Stimulated activated CD8-positive, alpha-beta memory T cell treated with anti-CD3 and anti-CD28 coated beads, Interleukin-4, amount 100 ng/mL, for 48 hours (primary cell): ENCODE measurements around the gene ATP9A.
A peak's percentile ranks its signal among the peaks of the same experiment; 100 is the strongest.
"Not testable (repeated sequence)": the region's sequence is repeated elsewhere in the genome, so short reads cannot be mapped to it uniquely, and the experiment has no call there.

Experiments used
- DNase-seq: peaks from one replicate; pipeline ENCODE4 v3.0.0-alpha.2; 2020

ATP9A gene

DNA sequence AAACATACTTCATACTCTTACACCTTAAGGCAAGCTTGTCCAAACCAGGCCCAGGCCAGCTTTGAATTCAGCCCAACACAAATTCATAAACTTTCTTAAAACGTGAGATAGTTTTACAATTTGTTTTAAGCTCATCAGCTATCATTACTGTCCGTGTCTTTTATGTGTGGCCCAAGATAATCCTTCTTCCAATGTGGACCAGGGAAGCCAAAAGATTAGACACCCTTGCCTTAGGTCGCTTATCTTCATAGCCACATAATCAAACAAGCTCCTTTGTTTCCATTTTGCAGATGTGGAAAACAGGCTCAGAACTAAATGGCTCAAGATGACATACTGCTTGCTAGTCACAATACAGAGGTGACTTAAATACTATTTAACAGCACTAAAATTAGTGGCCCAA lies 28.1 kb upstream of the ATP9A start:
- DNase-seq: no peak

DNA sequence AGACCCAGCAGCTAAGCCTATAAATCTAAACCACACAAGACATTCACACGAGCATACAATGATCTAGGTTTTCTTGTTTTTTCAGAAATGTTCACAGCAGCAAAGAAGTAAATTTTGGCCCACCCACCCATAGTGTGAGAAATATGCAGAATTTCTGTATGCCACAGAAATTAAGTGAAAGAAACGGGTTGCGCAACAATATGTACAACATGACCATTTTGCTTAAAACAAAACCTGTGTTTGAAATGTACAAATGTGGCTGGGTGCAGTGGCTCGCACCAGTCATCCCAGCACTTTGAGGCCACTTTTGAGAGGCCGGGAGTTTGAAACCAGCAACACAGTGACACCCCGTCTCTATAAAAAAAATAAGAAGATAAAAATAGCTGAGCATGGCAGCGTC lies 24.8 kb upstream of the ATP9A start:
- DNase-seq: no peak

DNA sequence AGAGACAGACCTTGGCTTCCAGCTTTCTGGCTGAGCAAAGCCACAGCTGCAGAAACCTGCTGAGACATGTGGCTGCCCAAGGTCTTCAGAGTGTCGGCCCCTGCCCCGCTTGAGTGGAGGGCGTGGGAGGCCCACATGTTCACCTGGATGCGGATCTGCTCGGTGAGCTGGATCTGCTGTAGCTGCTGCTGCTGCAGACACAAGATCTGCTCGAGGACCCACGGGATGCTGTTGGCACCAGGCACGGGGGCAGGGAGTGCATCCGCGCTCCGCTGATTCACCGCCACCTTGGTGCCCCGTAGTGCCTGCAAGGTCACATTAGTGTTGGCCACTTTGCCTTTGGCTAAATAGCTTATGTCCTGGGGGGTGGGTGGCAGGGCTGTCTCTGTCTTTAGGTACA lies 23.4 kb upstream of the ATP9A start:
- no peak for DNase-seq

DNA sequence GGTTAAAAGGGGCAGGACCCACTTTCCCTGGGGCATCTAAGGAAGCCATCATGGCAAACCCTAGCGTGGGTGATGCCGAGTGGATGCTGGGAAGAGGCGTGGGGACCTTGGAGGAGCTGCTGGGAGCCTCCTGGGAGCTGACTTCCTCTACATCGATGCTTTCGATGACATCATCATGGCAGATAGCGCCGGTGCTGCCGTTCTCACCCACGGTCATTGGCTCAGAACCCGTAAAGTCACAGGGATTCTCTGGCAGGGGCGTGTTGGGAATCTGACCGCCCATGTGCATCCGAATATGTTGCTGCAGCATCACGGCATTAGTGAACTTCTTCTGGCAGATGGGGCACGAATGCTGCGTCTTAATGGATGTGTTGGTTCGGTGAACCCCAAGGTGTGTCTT lies 22.1 kb upstream of the ATP9A start:
- no peak for DNase-seq

DNA sequence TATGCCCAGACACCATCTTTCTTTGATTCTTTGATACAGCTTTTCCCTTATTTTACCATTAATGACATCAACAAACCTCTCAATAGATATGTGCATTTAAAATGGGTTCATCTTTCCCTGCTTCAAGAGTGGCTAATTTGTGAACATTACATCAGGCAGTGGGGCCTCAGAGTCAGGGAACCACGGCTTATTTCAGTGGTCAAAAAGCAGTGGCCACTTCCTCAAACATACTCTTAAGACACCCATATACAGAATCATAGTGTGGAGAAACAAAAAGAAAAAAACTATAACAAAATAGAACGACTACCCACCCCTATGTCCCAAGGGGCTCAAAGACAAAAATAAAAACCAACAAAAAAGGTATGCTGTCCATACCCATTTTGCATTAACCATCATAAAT lies 21.2 kb upstream of the ATP9A start:
- DNase-seq: no peak

DNA sequence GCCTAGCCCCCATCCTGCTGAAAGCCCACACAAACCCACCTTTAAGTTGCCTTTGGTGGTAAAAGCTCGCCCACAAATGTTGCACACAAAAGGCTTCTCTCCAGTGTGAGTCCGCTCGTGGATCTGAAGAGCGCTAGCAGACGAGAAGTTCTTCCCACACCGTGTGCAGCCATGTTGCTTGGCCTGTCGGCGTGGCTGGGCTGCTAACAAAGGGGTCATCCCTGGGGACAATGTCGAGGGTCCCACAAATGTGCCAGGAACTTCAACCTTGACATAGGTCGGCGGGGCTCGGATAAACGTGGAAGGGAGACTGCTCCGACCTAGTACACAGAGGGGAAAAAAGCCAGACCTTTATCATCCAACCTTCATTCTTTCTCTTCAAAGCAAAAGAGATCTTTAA lies 20.6 kb upstream of the ATP9A start:
- DNase-seq: no peak

DNA sequence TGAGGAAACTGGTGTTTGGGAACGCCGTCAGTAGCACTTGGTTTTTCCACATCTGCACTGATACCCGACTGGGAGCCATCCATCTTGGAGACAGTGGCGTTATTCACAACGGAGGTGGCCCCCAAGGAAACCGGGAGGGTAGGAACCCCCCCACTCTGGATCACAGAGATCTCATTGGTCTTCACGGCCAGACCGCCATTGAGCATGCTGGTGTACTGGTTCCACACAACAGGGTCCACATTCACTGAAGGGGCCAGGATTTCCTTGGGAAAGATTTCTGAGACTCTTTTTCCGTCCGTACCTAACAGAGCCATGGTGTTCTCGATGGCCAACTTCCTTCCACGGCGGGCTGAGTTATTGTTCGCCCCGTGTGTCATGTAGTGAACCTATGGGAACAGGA lies 16.1 kb upstream of the ATP9A start:
- DNase-seq: no peak

DNA sequence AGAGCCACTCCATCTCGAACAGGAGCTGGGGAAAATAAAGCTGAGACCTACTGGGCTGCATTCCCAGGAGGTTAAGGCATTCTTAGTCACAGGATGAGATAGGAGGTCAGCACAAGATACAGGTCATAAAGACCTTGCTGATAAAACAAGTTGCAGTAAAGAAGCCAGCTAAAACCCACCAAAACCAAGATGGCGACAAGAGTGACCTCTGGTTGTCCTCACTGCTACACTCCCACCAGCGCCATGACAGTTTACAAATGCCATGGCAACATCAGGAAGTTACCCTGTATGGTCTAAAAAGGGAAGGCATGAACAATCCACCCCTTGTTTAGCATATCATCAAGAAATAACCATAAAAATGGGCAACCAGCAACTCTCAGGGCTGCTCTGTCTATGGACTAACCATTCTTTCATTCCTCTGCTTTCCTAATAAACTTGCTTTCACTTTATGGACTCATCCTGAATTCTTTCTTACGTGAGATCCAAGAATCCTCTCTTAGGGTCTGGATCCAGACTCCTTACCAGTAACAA lies 10.1 kb upstream of the ATP9A start:
- DNase-seq: not testable (repeated sequence)

DNA sequence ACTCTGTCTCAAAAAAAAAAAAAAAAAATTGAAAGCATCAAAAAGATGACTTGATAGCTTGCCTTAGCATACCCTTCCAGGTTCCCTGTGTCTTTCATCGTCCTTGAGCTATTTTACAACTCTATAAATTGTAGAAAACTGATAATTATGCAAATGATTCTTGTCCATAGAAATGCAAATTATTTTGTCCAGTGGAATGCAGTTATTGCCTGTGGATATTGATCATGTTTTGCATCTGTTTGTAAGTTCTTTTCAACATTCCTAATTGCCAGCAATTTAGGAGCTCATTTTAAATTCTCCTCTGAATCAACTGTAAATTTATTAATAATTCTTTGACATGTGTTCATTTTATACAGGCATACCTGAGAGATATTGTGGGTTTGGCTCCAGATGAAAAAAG lies 7.1 kb upstream of the ATP9A start:
- no peak for DNase-seq

DNA sequence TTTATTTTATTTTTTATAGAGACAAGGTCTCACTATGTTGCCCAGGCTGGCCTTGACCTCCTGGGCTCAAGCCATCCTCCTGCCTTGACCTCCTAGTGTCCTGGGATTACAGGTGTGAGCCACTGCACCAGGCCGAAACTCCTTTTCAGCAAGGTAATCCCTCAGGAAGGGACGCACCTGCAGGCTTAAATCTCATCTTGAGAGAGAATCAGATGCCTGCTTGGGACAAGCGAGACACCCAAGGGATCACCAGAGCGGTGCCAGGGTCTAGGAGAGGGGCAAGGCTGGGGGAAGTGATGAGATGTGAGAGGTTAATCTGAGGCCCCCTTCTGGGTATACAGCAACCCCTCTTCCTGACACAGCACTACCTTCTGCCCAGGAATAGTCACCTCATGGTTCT lies 4.0 kb upstream of the ATP9A start:
- DNase-seq: no peak

DNA sequence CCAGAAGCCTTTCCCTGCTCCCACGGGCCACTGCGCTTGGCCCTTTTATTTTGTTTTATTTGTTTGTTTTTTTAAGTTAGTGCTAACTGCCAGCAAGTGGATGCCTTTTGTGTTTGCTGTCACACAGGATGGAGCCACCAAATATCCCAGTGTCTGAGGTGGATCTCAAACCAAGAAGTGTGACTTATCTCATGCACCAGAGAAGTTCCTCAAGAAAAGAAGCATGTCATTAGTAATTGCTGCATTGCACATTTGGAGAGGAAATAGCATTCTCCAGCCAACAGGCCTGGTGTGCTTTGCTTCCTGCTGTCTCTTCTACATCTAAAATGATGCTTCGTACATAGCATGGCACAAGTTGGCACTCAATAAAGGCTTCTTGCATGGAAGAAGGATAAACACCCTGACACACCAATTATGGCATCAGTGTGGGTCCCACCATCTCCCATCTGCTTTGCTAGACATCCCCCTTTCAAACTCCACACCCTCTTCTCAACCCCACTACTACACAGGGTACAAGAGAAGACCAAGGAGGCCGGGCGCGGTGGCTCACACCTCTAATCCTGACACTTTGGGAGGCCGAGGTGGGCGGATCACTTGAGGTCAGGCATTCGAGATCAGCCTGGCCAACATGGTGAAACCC lies 1.9 kb upstream of the ATP9A start:
- DNase-seq: no peak

DNA sequence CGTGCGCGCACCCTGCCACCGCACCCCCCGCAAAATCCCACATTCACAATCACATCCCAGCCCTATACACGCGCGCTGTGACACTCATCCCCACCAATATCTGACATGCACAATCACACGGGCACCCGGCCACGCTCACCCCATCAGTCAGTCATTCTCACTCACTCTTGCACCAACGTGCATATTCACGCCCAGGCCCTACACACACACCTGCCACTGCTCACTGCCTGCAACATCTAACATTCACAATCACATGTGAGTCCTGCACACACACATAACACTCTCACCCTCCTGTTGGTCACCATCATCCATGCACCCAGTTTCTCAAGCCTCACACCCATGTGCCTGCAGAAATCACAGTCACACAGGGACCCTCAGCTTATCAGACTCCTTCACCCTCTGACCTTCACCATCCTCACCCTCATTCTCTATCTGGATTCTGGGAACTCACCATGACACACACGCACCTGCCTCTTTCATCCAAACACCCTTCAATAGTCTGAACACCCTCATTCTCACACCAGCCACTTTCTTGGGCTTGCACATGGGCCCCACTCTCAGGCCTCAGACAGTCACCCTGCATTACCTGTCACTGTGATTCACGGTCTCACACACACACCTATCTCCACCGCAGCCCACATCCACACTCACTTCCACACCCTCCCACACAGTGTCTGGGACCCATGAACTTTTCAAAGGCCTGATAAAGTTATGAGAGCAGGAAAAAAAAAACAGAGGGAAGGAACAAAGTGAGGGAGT lies 748 bp upstream of the ATP9A start:
- DNase-seq: peak; percentile 25

DNA sequence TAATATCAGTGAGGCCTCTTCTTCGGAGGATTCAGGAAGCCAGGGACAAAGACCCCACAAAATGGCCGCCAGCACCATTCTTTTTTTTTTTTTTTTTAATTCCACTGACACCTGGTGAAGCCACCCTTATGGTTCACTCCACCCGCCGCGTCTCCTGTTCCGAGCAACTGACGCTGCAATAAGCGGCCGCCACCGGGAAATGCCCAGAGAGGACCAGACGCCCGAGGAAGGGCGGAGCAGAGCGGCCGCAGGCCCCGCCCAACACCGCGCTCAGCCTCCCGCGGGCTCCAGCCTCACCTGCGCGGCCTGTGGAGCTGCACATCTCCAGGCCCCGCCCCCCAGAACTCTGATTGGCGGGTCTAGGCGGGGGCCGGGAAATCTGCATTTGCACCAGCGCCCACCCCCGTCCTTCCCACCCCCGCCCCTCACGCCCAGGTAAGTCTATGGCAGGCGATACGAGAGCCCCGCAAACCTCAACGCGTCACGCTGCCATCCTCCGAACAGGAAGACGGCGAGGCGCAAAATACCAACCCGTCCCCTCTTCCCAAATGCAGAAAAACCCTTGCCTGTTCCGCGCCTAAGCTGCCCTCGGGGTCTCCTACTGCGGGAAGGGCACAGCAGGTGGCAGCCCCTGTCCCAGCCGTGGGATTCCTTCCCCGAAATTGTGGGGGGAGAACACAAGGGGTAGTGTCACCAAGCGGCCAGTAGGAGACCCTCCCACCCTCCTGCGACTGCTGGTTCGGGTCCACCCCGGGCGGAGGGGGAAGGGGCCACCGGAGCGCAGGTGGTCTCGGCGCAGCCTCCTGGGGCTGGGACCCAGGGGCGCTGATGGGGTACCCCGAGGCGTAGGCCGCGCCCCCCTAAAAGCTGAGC lies 960 bp downstream of the ATP9A start:
- DNase-seq: peak; percentile 72

DNA sequence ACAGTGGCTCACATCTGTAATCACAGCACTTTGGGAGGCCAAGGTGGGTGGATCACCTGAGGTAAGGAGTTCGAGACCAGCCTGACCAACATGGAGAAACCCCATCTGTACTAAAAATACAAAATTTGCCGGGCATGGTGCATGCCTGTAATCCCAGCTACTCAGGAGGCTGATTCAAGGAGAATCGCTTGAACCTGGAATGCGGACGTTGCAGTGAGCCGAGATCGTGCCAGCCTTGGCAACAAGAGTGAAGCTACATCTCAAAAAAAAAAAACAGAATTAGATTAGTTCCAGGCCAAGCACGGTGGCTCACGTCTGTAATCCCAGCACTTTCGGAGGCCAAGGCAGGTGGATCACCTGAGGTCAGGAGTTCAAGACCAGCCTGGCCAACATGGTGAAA lies 2.8 kb downstream of the ATP9A start:
- DNase-seq: not testable (repeated sequence)

DNA sequence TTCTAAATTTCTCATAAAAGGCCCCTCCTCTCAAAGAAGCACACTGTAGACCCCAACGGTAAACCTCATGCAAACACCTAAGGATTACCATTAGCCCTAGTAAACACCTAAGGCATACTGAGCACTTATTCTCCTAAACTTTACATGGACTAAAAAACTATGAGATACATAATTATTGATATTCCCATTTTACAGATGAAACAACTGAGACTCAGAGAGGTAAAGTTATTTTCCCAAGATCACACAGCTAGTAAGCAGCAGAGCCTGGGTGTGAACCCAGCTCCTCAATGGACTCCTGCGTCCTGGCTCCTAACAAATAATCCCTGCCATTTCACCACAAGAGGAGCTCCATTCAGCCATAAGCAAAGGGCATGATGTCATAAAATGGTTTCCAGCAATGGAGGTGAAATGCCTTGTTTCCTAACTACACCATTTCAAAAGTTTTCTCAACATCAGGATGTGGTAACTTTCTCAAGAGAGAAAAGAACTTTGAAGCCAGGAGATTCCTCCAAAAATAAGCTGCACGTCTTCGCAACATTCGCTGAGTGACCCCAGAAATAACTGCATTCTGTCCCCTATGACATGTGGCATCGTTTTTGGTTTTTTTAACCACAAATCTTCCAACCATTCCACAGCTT lies 4.1 kb downstream of the ATP9A start:
- DNase-seq: no peak

DNA sequence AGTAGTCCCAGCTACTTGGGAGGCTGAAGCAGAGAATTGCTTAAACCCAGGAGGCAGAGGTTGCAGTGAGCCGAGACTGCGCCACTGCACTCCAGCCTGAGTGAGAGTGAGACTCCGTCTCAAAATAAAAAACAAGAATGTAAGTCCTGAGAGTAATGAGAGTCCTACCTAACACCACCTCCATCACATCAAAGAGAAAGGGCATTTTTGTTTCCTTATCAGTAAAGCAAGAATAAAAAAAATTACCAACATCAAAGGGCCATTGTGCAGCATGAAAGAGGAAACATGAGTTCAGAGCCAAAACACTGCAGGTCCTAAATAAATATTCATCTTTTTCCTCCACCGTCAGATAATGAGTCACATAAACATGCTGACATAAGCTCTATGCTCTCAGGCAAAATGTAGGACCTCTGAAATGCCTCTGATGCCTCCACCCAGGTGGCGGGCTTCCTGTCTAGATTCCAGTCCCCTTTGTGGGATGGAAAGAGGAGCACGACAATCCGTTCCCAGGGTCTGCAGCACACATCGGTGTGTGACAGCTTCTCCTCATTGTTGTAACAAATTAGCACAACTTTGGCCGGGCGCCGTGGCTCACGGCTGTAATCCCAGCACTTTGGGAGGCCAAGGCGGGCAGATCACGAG lies 7.2 kb downstream of the ATP9A start:
- DNase-seq: no peak

DNA sequence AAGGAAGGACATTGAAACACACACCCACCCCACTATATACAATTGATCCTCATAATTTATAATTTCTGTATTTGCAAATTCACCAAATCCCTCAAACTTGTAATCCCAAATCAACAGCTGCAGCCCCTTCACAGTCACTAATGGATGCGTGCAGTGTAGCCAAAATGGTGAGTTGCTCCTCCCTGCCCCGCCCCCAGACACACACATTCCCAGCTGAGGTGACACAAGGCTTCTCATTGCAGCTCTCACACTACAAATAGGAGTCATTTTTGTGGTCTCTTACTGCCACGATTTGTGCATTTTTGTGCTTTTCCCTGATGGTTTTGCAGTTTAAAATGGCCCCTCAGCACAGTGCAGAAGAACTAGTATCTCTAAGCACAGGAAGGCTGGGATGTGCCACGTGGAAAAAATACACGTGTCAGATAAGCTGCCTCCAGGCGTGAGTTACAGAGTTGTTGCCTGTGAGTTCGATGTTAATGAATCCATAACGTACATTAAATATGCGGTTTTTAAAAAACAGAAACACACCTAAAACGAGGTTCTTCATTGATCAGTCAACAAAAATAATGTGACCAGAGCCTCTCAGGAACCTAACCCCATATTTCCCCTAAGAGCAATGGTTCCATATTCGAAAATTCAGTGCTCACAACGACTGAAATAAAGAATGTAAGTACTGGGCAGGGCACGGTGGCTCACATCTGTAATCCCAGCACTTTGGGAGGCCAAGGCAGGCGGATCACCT lies 8.2 kb downstream of the ATP9A start:
- no peak for DNase-seq

DNA sequence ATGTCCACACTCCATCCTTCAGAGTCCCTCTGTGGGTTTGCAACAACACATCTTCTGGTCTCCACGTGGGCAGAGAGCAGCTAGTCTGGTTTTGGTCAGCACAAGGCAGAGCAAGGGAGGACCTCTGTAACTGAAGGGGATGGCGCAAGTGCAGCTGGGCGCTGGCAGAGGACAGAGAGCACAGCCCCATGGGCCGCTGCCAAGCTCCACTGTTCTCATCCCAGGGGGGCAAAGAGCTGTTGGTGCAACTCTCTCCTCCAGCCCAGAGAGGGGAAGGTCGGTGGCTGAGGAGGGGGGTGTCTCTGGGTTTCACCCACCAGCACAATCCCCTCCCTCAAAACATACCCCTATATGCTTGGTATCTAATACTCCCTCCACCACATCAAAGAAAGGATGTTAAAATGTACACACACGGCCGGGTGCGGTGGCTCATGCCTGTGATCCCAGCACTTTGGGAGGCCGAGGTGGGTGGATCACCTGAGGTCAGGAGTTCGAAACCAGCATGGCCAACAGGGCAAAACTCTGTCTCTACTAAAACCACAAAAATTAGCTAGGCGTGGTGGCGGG lies 9.1 kb downstream of the ATP9A start:
- DNase-seq: no peak

DNA sequence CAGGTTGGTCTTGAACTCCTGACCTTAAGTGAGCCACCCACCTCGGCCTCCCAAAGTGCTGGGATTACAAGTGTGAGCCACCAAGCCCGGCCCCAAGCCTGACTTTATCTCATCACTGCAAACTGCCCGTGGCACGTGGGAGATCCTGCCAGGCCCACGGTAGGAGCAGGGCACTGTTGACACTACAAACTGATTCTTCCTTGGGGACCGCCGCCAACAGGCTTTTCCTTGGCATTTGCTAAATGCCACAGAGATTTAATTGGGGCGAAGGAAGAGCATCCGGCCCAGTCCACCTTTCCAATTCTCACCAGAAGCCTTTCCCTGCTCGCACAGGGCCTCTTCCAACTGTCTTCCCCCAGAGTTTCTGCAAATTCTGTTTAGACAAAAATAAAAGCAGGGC lies 11.0 kb downstream of the ATP9A start:
- no peak for DNase-seq

DNA sequence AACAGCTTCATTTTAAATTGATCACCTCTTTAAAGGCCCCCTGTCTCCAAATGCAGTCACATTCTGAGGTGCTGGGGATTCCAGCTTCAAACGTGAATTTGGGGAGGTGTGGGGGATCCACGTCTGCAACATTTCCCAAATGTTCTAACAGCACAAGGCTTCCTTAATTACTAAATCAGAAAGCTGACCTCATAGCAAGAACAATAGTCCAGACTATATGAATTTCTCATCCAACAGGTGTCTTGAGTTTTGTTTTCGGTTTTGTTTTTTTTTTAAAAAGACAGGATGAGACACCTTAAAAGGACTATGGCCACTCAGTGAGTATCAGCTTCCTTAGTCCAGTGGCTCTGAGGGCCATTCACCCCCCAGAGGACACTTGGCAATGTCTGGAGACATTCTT lies 11.5 kb downstream of the ATP9A start:
- no peak for DNase-seq

DNA sequence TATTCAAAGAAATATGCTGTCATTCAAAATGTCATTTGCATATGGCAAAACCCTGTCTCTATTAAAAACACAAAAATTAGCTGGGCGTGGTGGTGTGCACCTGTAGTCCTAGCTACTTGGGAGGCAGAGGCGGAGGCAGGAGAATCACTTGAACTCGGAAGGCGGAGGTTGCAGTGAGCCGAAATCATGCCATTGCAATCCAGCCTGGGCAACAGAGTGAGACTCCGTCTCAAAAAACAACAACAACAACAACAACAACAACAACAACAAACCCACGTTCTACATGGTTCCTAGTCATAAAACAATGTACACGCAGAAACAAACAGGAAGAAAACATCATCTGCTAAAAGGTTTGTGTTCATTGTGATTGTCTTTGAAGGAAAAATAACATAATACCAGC lies 15.0 kb downstream of the ATP9A start:
- DNase-seq: not testable (repeated sequence)
